KOPT-K1 (cell line): ENCODE measurements around the gene BPIFB6.

Experiments used
- H3K27ac ChIP-seq: fragments of 200-600 bp; sonication (generic); 2 replicates; pipeline ENCODE4 v1.5.1; 2016; ENCODE audit warnings: antibody characterized with exemption, mild to moderate bottlenecking, low read depth, low read length; ENCODE audit not compliant: poor library complexity, severe bottlenecking
- H3K36me3 ChIP-seq: fragments of 200-600 bp; sonication (generic); 2 replicates; pipeline ENCODE4 v1.5.1; 2017; ENCODE audit warnings: antibody characterized with exemption, mild to moderate bottlenecking, low read length, moderate library complexity; ENCODE audit not compliant: insufficient read depth
- H3K9me3 ChIP-seq: fragments of 200-600 bp; sonication (generic); 2 replicates; pipeline ENCODE4 v1.5.1; 2017; ENCODE audit warnings: antibody characterized with exemption, low read length, mild to moderate bottlenecking; ENCODE audit not compliant: insufficient read depth, poor library complexity, severe bottlenecking

BPIFB6 gene

DNA sequence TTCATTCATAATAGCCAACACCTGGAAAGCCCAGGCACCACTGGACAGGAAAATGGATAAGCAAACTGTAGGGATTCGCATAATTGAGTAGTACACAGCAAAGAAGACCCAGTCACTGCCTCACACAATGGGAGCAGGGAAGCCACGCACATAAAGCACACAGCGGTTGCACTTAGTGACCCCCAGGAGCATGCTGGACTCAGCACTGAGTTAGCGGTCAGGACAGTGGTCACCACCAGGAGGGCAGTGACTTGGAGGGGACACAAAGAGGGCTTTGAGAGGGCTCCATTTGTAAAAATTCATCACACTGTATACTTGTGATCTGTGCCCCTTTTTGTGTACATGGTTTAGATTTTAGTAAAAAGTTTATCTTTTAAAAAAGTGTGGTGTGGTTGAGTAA, 19.9 kb downstream of the BPIFB6 start:
- H3K9me3 ChIP-seq = peaks cover 3% of the 10 kb centered on the region
- no peak overlapping the region for H3K27ac ChIP-seq
- no peaks in the 10 kb centered on the region for H3K36me3 ChIP-seq

DNA sequence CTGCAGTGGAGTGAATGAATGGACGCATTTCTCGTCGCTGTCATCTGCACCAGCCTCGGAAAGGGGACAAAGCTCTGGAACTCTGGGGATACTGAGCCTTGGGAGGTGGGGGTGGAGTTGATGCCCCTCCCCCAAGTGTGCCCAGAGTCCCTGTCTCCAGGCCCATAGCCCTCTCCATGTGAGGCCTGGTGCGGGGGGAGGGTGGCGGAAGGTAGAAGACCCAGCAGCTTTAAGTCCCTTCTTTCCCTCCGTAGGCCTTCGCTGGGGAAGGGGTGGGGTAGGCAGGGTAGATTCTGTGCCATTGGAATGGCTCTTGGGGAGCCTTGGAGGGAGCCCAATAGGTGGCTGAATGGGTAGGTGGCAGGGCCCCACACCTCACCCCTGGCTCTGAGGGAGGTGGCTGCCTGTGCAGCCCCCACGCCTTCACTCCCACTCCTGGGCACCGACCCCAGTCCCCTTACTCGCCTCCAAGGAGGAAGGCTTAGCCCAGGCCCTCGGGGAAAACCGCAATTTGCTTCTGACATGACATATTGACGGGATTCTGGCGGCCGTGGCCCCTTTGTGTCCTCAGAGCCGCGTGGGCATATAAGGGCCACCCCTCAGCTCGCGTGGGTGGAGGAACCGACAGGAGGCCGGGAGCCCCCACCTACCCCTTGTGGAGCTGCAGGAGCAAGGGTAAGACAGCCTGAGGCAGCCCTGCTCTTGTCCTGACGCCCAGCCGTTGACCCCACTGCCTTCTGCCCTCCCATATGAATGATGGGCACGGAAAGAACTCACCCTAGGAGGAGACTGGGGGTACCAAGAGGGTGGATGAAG, 22.1 kb downstream of the BPIFB6 start, which contains the start of gene BPIFB3:
TSS of gene BPIFB3 (plus strand) at position 613 of the 816 bp plus-strand sequence. CDS start 1,533 bp downstream, outside the sequence.
- Histone ChIP-seq H3K36me3 (no peaks in the 10 kb centered on the region), H3K9me3 (no peaks in the 10 kb centered on the region), H3K27ac (no peak within 1 kb of the TSS)

DNA sequence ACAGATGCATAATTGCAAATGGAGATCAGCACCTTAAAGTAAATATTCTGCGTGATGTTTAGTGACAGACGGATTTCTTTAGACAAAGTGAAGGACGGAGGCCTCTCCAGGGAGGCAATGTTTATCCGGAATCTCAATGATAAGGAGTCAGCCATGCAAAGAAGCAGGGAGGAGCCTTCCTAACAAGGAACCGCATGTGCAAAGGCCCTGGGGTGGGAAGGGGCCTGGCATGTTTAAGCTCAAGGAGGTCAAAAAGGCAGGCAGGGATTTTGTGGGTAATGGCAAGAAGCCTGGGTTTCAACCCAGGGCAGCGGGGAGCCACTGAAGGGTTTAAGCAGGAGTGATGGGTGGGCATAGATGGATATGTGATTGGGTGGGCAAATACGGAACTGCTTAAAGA, 22.9 kb downstream of the BPIFB6 start:
- no peaks in the 10 kb centered on the region for H3K36me3 ChIP-seq
- H3K27ac ChIP-seq = no peak overlapping the region
- no peaks in the 10 kb centered on the region for H3K9me3 ChIP-seq

DNA sequence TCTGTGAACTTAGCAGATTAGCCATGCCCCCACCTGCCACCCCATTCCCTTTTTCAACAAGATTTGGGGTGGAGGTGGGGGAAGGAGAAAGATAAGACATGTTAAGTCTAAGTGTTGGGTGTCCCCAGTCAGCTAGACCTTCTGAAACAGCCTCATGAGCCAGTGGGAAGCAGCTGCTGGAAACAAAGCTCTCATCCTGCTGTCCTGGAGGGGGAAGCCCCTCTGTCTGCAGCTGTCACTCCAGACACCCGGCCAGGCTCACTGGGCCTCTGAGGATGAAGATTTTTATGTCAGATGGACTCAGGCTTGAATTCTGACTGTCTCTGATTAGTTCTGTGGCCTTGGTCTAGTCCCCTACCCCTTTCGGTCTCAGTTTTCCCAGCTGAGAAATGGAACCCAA, 23.3 kb downstream of the BPIFB6 start:
- Histone ChIP-seq H3K27ac (no peak overlapping the region), H3K9me3 (no peaks in the 10 kb centered on the region), H3K36me3 (no peaks in the 10 kb centered on the region)

DNA sequence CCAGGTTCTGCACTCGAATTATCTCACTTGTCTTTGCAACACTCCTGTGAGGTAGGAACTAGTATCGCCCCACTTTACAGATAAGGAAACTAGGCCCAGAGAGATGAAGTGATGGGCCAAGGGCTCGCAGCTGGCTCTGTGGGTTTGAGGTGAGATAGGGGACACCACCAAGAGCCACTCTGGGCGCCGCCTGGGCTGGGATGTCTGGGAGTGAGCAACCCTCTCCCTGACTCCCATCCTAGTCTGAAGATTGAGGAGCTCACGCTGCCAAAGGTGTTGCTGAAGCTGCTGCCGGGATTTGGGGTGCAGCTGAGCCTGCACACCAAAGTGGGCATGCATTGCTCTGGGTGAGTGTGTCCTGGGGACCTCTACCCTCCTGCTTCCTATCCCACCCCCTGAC, 27.7 kb downstream of the BPIFB6 start:
- Histone ChIP-seq H3K27ac (no peak overlapping the region), H3K9me3 (no peaks in the 10 kb centered on the region), H3K36me3 (no peaks in the 10 kb centered on the region)

DNA sequence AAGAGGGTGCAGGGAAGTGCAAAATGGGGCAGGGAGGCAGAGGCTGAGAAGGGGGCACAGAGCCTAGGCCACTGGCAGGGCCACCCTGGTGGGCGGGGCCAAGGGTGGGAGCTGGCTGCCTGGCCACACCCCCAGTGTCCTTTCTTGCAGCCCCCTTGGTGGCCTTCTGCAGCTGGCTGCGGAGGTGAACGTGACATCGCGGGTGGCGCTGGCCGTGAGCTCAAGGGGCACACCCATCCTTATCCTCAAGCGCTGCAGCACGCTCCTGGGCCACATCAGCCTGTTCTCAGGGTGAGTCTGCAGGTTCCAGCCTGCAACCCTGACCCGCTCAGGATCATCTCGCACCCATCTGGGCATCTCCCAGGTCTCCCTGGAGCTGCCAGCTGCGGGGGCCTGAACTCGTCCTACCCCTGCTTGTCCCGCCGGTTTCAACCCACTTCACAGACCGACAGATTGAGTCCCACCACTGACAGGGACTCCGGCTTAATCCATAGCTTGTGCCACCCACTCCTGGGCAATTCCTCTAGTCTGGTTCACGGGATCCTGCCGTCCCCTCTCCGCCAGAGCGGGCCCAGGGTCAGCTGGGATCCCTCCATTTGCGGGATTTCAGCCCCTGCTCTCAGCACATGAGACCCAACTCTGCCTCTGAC, 28.4 kb downstream of the BPIFB6 start:
- no peaks in the 10 kb centered on the region for H3K9me3 ChIP-seq
- no peak overlapping the region for H3K27ac ChIP-seq
- no peaks in the 10 kb centered on the region for H3K36me3 ChIP-seq

DNA sequence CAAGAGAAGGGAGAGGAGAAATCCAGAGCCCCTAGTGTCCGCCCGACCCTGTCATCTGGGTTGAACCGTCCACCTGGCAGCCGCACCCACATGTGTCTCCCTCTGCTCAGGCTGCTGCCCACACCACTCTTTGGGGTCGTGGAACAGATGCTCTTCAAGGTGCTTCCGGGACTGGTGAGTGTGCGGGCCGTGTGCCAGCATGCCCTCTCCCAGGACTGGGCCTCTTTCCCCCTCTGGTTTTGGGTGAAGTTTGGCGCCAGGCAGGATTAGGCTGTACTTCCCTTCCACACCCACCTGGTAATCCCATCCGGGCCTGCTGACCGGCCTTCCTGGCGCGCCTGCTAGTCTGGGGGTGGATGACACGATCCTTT, 30.2 kb downstream of the BPIFB6 start:
- Histone ChIP-seq H3K27ac (no peak overlapping the region), H3K9me3 (no peaks in the 10 kb centered on the region), H3K36me3 (no peaks in the 10 kb centered on the region)

DNA sequence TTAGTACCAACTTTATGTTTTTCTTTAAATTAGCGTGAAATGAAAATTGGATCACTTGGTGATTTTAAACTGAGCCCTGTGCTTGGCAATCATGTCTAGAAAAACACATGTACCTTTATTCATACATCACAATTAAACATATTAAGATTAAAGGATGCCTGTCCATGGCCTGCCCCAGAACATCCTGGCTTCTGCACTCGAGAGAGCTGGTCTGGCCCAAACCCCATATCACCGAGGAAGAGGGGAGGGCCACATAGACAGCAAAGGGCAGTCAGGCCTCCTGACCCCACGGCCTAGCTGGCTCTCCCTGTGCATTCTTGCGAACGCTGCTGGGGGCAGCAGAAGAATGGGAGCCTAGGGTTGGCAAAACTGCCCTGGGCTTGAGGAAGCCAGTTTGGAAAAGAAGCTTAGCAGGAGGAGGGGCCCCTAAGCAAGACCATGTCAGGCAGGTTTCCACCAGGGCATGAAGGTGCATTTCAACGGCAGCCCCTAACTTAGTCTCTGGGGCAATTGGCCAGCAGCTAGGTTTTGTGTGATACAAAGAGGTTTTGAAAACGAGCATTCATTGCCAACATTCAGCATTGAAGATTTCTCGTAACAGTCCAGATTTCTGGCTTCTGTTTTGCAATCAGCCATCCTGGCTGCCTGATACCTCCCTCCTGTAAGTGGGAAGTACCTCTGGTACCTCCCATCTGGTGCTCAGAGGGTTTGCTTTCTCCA, 30.8 kb downstream of the BPIFB6 start:
- Histone ChIP-seq H3K36me3 (no peaks in the 10 kb centered on the region), H3K27ac (no peak overlapping the region), H3K9me3 (no peaks in the 10 kb centered on the region)

DNA sequence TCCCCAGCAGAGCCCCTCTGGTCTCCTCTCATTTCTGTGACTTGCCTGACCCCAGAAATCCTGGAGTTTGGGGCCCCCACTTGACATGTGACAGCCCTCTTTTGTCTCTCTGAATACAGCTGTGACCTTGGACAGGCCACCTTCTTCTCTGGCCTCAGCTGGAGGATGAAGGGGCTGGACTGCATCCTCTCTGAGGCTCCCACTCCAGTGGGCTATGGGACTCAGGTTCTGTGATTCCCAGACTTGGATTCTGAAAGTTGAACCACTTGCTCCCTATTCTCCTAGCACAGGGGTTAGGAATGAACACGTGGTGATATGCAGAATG, 31.3 kb downstream of the BPIFB6 start:
- H3K9me3 ChIP-seq = no peaks in the 10 kb centered on the region
- no peak overlapping the region for H3K27ac ChIP-seq

DNA sequence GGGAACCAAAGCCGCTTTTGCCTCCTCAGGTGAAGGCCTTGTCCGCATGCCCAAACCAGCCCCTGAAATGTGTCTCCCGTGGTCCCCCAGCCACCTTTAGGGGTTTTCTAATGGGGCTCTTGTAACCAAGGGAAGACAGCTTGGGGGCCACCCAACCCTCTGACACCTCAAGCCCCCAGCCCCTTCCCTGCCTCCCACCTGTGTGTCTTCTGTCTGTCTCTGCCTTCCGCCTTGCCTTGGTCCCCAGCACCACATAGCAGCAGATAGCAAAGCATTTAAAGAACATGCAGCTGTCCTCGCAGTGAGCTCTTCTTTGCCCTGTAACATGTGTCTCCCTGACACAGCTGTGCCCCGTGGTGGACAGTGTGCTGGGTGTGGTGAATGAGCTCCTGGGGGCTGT, 31.8 kb downstream of the BPIFB6 start:
- Histone ChIP-seq H3K27ac (no peak overlapping the region), H3K9me3 (no peaks in the 10 kb centered on the region), H3K36me3 (no peaks in the 10 kb centered on the region)

More for the DNA sequence above, 31.3 kb downstream of the BPIFB6 start:
- H3K36me3 ChIP-seq = no peaks in the 10 kb centered on the region

DNA sequence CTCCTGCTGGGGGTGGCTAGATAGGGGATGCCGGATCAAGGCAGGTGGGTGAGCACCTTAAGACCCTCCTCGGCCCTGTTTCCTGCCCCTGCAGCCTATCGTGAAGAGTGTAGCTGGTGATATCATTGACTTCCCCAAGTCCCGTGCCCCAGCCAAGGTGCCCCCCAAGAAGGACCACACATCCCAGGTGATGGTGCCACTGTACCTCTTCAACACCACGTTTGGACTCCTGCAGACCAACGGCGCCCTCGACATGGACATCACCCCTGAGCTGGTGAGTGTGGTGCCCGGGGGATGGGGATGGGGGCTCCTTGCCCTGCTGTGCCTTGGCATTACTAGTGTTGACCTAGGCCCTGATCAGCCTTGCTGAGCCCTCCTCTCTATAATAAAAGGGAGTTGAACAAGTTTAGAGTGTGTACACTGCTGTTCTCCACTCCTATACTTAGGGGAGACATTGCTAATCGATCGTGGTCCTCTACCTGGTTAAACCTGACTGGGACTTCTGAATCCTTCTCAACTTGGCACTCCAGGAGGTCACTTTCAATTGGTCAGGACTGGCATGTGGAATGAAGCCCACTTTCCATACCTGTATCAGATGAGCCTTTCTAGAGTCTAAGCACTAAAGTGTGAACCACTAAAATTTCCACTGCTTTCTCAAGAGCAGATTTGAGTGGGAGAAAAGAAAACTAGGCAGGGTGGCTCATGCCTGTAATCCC, 33.3 kb downstream of the BPIFB6 start:
- Histone ChIP-seq H3K27ac (no peak overlapping the region), H3K36me3 (no peaks in the 10 kb centered on the region), H3K9me3 (no peaks in the 10 kb centered on the region)

DNA sequence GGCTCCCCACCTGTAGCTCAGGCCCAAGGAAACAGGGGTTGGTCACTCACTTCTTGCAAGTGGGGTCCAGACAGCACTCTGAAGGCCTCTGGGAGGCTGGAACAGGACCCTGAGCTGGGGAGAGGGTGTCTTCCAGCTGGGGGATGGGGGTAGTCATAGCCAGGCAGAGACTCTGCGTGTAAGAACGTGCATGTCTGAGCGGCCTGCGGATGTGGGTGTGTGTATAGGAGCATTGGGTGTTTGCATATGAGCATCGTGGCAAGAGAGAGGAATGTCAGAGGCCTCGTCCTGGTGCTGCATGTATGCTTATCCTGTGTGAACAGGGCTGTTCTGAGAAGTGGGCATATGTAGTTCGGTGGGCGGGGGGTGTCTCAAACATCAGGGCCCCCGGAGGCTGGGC, 34.3 kb downstream of the BPIFB6 start:
- no peaks in the 10 kb centered on the region for H3K9me3 ChIP-seq
- H3K27ac ChIP-seq = no peak overlapping the region

DNA sequence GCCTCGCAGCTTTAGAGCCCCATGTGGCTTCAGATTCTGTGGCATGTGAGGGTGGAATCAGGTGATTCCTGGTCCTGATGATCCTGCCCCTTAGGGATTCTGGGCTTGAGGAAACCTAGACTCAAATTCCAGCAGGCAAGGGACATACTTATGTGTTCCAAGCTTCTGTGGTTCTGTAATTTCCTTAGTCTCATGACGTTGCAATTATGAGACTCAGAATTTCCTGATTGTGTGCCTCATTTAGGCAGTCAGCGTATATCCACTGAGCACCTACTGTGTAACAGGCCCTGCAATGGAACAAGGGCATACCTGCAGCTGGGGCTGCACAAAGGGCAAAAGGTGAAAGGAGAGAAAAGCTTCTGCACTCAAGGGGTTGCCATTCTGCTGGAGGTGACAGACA, 36.4 kb downstream of the BPIFB6 start:
- Histone ChIP-seq H3K9me3 (no peaks in the 10 kb centered on the region), H3K27ac (no peak overlapping the region), H3K36me3 (no peaks in the 10 kb centered on the region)

More for the DNA sequence above, 34.3 kb downstream of the BPIFB6 start:
- no peaks in the 10 kb centered on the region for H3K36me3 ChIP-seq

DNA sequence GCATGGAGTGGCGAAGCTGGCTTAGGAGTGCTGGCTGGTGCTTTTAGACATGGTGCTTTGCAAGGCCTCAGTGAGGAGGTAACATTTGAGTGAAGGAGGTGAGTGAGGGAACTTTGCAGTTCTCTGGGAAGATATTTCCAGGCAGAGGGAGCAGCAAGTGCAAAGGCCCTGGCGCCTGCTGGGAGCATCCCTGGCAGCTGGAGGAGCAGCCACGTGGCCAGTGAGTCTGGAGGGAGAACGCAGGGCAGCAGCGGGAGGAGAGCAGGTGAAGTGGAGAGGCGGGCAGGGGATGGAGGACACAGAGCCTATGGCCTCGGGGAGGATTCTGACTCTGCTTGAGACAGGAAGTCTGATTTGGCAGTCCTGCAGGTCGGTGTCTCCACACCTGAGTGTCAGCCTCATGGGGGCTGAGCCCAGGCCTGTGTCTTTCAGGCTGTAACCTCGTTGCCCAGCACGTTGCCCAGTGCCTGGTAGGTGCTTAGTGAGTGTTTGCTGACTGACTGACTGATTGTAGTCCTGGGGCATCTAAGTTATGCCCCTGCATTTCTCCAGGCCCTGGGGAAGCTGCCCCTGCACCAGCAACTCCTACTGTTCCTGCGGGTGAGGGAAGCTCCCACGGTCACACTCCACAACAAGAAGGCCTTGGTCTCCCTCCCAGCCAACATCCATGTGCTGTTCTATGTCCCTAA, 36.9 kb downstream of the BPIFB6 start:
- H3K9me3 ChIP-seq = no peaks in the 10 kb centered on the region
- no peaks in the 10 kb centered on the region for H3K36me3 ChIP-seq
- H3K27ac ChIP-seq = no peak overlapping the region
